ENCODE data around the gene PRRG2. TPM values are rescaled to one million over a fixed set of nuclear protein-coding genes. Genes with fewer than 3 reads are reported as not detected.
A peak's percentile ranks its signal among the peaks of the same experiment; 100 is the strongest.

Gene PRRG2
- total RNA-seq, 1 donor from 2014 or later, result 4.5 TPM

GRCh38 chr19:49637821-49638738 lies 57.0 kb downstream of the PRRG2 start:
- peaks cover 8% of the 10 kb centered on the region for H3K36me3 ChIP-seq (ENCODE audit: control insufficient read depth, insufficient read depth, low read length)
- H3K27me3 ChIP-seq (ENCODE audit: control insufficient read depth, insufficient read depth, low read length), result no peaks in the 10 kb centered on the region
- FAIRE-seq (no peak), DNase-seq (ENCODE audit: low read depth) (peak; percentile 74)
- no peak for TF ChIP-seq CTCF (IDR thresholded peaks at IDR 0.05; ENCODE audit: insufficient read depth, low read length, severe bottlenecking)
- peak overlapping the region; percentile 73 for H3K4me3 ChIP-seq (ENCODE audit: low read depth, low read length)

- no peak for DNase-seq (ENCODE audit: low read depth)
- no peaks in the 10 kb centered on the region for H3K27me3 ChIP-seq (ENCODE audit: control insufficient read depth, insufficient read depth, low read length)
- peaks cover 9% of the 10 kb centered on the region for H3K36me3 ChIP-seq (ENCODE audit: control insufficient read depth, insufficient read depth, low read length)
- H3K4me3 ChIP-seq (ENCODE audit: low read depth, low read length), result peak overlapping the region; percentile 73
- no peak for TF ChIP-seq CTCF (IDR thresholded peaks at IDR 0.05; ENCODE audit: insufficient read depth, low read length, severe bottlenecking)
- no peak for FAIRE-seq
These were observed 58.4 kb downstream of the PRRG2 start for GRCh38 chr19:49639401-49640112.

GRCh38 chr19:49640113-49640898 lies 59.2 kb downstream of the PRRG2 start, which contains the start of gene RRAS:
RRAS (minus strand) TSS chr19:49640143; CDS start chr19:49640098, 45 bp downstream.
- DNase-seq (ENCODE audit: low read depth) (peak; percentile 99), FAIRE-seq (peak; percentile 73)
- peaks cover 10% of the 10 kb centered on the region for H3K36me3 ChIP-seq (ENCODE audit: control insufficient read depth, insufficient read depth, low read length)
- no peaks in the 10 kb centered on the region for H3K27me3 ChIP-seq (ENCODE audit: control insufficient read depth, insufficient read depth, low read length)
- peak within 1 kb of the TSS; percentile 73 for H3K4me3 ChIP-seq (ENCODE audit: low read depth, low read length)
- TF ChIP-seq CTCF (IDR thresholded peaks at IDR 0.05; ENCODE audit: insufficient read depth, low read length, severe bottlenecking), result no peak

Other genes starting within 250 kb of the PRRG2 start
- gene CD37, start 245.9 kb upstream of the PRRG2 start, total RNA-seq, result not detected in 2 replicates
- 6.9 and 8.4 TPM in 2 replicates for gene TEAD2, start 218.9 kb upstream of the PRRG2 start, total RNA-seq
- not detected in 2 replicates for gene DKKL1, start 217.4 kb upstream of the PRRG2 start, total RNA-seq
- gene KASH5, start 193.1 kb upstream of the PRRG2 start, total RNA-seq, result not detected in 2 replicates
- not detected in 2 replicates for gene PTH2, start 157.9 kb upstream of the PRRG2 start, total RNA-seq
- not detected in 2 replicates for gene GFY, start 155.9 kb upstream of the PRRG2 start, total RNA-seq
- gene SLC17A7, start 139.8 kb upstream of the PRRG2 start, total RNA-seq, result not detected in 2 replicates
- gene PIH1D1, start 129.5 kb upstream of the PRRG2 start, total RNA-seq, result 72.8 and 115 TPM in 2 replicates
- 17.5 and 29.2 TPM in 2 replicates for gene ALDH16A1, start 128.1 kb upstream of the PRRG2 start, total RNA-seq
- gene FLT3LG, start 107.1 kb upstream of the PRRG2 start, total RNA-seq, result not detected in 2 replicates
- 3,501 and 4,161 TPM in 2 replicates for gene RPL13A, start 93.7 kb upstream of the PRRG2 start, total RNA-seq
- gene RPS11, start 84.9 kb upstream of the PRRG2 start, total RNA-seq, result 4,057 and 8,908 TPM in 2 replicates
- gene FCGRT, start 68.7 kb upstream of the PRRG2 start, total RNA-seq, result 13.2 and 15.7 TPM in 2 replicates
- gene RCN3, start 53.3 kb upstream of the PRRG2 start, total RNA-seq, result 0.77 and 3.9 TPM in 2 replicates
- gene NOSIP, start 760 bp upstream of the PRRG2 start, total RNA-seq, result 71.1 and 78.0 TPM in 2 replicates
- gene PRR12, start 9.9 kb downstream of the PRRG2 start, total RNA-seq, result 0.79 and 1.9 TPM in 2 replicates
- gene RRAS, start 58.8 kb downstream of the PRRG2 start, total RNA-seq, result 24.2 and 44.4 TPM in 2 replicates
- gene SCAF1, start 60.9 kb downstream of the PRRG2 start, total RNA-seq, result 5.5 and 9.6 TPM in 2 replicates
- gene IRF3, start 84.5 kb downstream of the PRRG2 start, total RNA-seq, result 97.9 and 128 TPM in 2 replicates
- 2.4 and 2.9 TPM in 2 replicates for gene BCL2L12, start 84.6 kb downstream of the PRRG2 start, total RNA-seq
- 295 and 543 TPM in 2 replicates for gene PRMT1, start 96.0 kb downstream of the PRRG2 start, total RNA-seq
- 0.13 and 0.53 TPM in 2 replicates for gene ADM5, start 108.3 kb downstream of the PRRG2 start, total RNA-seq
- 1.2 and 2.4 TPM in 2 replicates for gene CPT1C, start 109.8 kb downstream of the PRRG2 start, total RNA-seq
- gene TSKS, start 182.0 kb downstream of the PRRG2 start, total RNA-seq, result not detected in 2 replicates
- gene AP2A1, start 185.7 kb downstream of the PRRG2 start, total RNA-seq, result 25.5 and 33.5 TPM in 2 replicates
- 12.1 and 13.2 TPM in 2 replicates for gene FUZ, start 232.0 kb downstream of the PRRG2 start, total RNA-seq
- gene MED25, start 237.0 kb downstream of the PRRG2 start, total RNA-seq, result 8.2 and 10.2 TPM in 2 replicates